ENCODE measurements around the gene POC1B.

POC1B gene

GRCh38 chr12:89492883-89493282 lies 33.0 kb downstream of the POC1B start:
- TF ChIP-seq CTCF (IDR thresholded peaks at IDR 0.05; ENCODE audit: low read length) (no peak), EZH2 (IDR thresholded peaks at IDR 0.05; ENCODE audit: borderline replicate concordance, low read length) (no peak)
- H3F3A ChIP-seq (ENCODE audit: insufficient read depth, low read length), result no peaks in the 10 kb centered on the region
- H4K20me1 ChIP-seq (ENCODE audit: insufficient read depth, low read length), result no peaks in the 10 kb centered on the region
- no peaks in the 10 kb centered on the region for H3K9me3 ChIP-seq (ENCODE audit: low read length)
- no peaks in the 10 kb centered on the region for H3K79me2 ChIP-seq (ENCODE audit: insufficient read depth, low read length)
- H3K36me3 ChIP-seq (ENCODE audit: insufficient read depth, low read length), result no peaks in the 10 kb centered on the region
- H3K9me2 ChIP-seq (ENCODE audit: low read depth, low read length), result no peaks in the 10 kb centered on the region
- H2AFZ ChIP-seq (ENCODE audit: low read length), result no peak overlapping the region
- H3K27ac ChIP-seq (ENCODE audit: low read depth, low read length, poor library complexity, severe bottlenecking), result no peak overlapping the region
- no peak overlapping the region for H3K9ac ChIP-seq (ENCODE audit: low read length)
- no peak overlapping the region for H3K4me2 ChIP-seq (ENCODE audit: low read length)
- peaks cover 15% of the 10 kb centered on the region for H3K4me1 ChIP-seq (ENCODE audit: insufficient read depth, low read length, severe bottlenecking)
- H3K27me3 ChIP-seq (ENCODE audit: insufficient read depth, low read length), result no peaks in the 10 kb centered on the region
- no peak overlapping the region for H3K4me3 ChIP-seq (ENCODE audit: low read depth, low read length, poor library complexity, severe bottlenecking)

- no peak overlapping the region for H3K4me2 ChIP-seq (ENCODE audit: low read length)
- H3F3A ChIP-seq (ENCODE audit: insufficient read depth, low read length), result no peaks in the 10 kb centered on the region
These were observed 34.9 kb downstream of the POC1B start for GRCh38 chr12:89490922-89491321.

GRCh38 chr12:89486264-89486663 lies 39.6 kb downstream of the POC1B start:
- TF ChIP-seq EZH2 (IDR thresholded peaks at IDR 0.05; ENCODE audit: borderline replicate concordance, low read length), result no peak
- no peak for TF ChIP-seq CTCF (IDR thresholded peaks at IDR 0.05; ENCODE audit: low read length)
- Histone ChIP-seq H3K9me2 (ENCODE audit: low read depth, low read length) (no peaks in the 10 kb centered on the region), H3K9me3 (ENCODE audit: low read length) (no peaks in the 10 kb centered on the region), H2AFZ (ENCODE audit: low read length) (no peak overlapping the region), H3K36me3 (ENCODE audit: insufficient read depth, low read length) (no peaks in the 10 kb centered on the region), H4K20me1 (ENCODE audit: insufficient read depth, low read length) (no peaks in the 10 kb centered on the region), H3K9ac (ENCODE audit: low read length) (no peak overlapping the region), H3K4me1 (ENCODE audit: insufficient read depth, low read length, severe bottlenecking) (no peaks in the 10 kb centered on the region), H3F3A (ENCODE audit: insufficient read depth, low read length) (no peaks in the 10 kb centered on the region), H3K4me3 (ENCODE audit: low read depth, low read length, poor library complexity, severe bottlenecking) (no peak overlapping the region), H3K4me2 (ENCODE audit: low read length) (no peak overlapping the region), H3K79me2 (ENCODE audit: insufficient read depth, low read length) (no peaks in the 10 kb centered on the region), H3K27ac (ENCODE audit: low read depth, low read length, poor library complexity, severe bottlenecking) (no peak overlapping the region), H3K27me3 (ENCODE audit: insufficient read depth, low read length) (no peaks in the 10 kb centered on the region)

More at GRCh38 chr12:89490922-89491321, 34.9 kb downstream of the POC1B start:
- Histone ChIP-seq H3K27me3 (ENCODE audit: insufficient read depth, low read length) (no peaks in the 10 kb centered on the region), H3K36me3 (ENCODE audit: insufficient read depth, low read length) (no peaks in the 10 kb centered on the region), H2AFZ (ENCODE audit: low read length) (no peak overlapping the region), H4K20me1 (ENCODE audit: insufficient read depth, low read length) (no peaks in the 10 kb centered on the region), H3K4me3 (ENCODE audit: low read depth, low read length, poor library complexity, severe bottlenecking) (no peak overlapping the region), H3K9ac (ENCODE audit: low read length) (no peak overlapping the region), H3K4me1 (ENCODE audit: insufficient read depth, low read length, severe bottlenecking) (peaks cover 15% of the 10 kb centered on the region), H3K9me2 (ENCODE audit: low read depth, low read length) (no peaks in the 10 kb centered on the region), H3K79me2 (ENCODE audit: insufficient read depth, low read length) (no peaks in the 10 kb centered on the region), H3K27ac (ENCODE audit: low read depth, low read length, poor library complexity, severe bottlenecking) (no peak overlapping the region), H3K9me3 (ENCODE audit: low read length) (no peaks in the 10 kb centered on the region)
- no peak for TF ChIP-seq EZH2 (IDR thresholded peaks at IDR 0.05; ENCODE audit: borderline replicate concordance, low read length)
- TF ChIP-seq CTCF (IDR thresholded peaks at IDR 0.05; ENCODE audit: low read length), result no peak

Data from OCI-LY1 (cell line).